SHP77 (cell line): ENCODE data around the gene CDK13.
"Not testable (repeated sequence)": the region's sequence is repeated elsewhere in the genome, so short reads cannot be mapped to it uniquely, and the experiment has no call there.

Experiments used
- DNase-seq, 2 experiments: peaks; one replicate each; lab custom pipeline; 2025; lab: John Stamatoyannopoulos, UW

Gene CDK13

DNA sequence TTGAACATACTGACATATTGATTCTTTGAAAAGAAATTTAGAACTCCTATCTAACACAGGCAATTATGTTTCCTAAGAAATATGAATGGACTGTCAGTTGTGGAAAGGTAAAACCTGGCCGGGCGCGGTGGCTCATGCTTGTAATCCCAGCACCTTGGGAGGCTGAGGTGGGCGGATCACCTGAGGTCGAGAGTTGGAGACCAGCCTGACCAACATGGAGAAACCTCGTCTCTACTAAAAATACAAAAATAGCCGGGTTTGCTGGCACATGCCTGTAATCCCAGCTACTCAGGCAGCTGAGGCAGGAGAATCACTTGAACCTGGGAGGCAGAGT, 198.2 kb downstream of the CDK13 start:
- not testable (repeated sequence) for DNase-seq

DNA sequence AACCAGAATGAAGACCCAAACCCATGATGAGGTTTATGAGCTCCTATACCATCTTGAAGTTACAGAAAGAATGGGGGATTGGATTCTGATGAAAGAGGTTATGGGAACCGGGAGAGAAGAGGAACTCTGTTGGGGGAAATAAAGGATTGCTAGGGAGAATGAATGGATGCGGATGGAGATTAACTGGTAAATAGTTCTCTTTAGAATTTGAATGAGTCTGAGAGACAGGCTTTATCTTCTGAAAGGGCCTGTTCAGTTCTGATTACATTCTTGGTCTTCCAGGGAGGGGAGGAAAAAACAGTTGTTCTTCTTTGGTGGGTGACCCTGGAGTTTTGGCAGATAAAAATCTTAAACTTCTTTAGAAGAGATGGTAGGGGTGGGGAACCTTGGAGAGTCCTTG, 198.6 kb downstream of the CDK13 start:
- no peak for DNase-seq
